H1 (cell line): ENCODE data around the gene DFFB. TPM values are rescaled to one million over a fixed set of nuclear protein-coding genes. Genes with fewer than 3 reads are reported as not detected.

Source experiments
- CTCF ChIA-PET: fragments of 300-600 bp; sonication (Branson Sonifier 250); formaldehyde crosslinking; loops from one replicate; lab custom pipeline; 2021; ENCODE audit not compliant: partially characterized antibody; lab: Charles Lee
- POLR2A ChIA-PET: fragments of 300-600 bp; sonication (Branson Sonifier 250); formaldehyde crosslinking; loops from one replicate; lab custom pipeline; 2021; ENCODE audit warnings: inconsistent platforms; ENCODE audit not compliant: partially characterized antibody; lab: Charles Lee
- DNase-seq, 2 experiments: peaks; one replicate each; pipeline versions ENCODE4 v3.0.0 to v3.0.0-alpha.2; 2010 to 2022; ENCODE audit warnings: low spot score in 2 of 2, low read depth in 1 of 2, mixed read lengths in 1 of 2
- FAIRE-seq: peaks from 2 replicates; lab custom pipeline; 2011; peaks lifted over from hg19 to GRCh38; lab: Jason Lieb, UNC
- H2AFZ ChIP-seq: 2 replicates; pipeline ENCODE4 v1.8.1; 2012; ENCODE audit warnings: low read length, inconsistent platforms
- H2AK5ac ChIP-seq: 2 replicates; pipeline ENCODE4 v1.6.1; 2013; ENCODE audit warnings: low read depth, low read length
- H2BK120ac ChIP-seq: replicated peaks from 2 replicates; pipeline ENCODE3; 2013; ENCODE audit warnings: low read depth, low read length, inconsistent platforms
- H2BK12ac ChIP-seq: 2 replicates; pipeline ENCODE4 v1.6.1; 2013; ENCODE audit warnings: low read depth, low read length
- H2BK15ac ChIP-seq: 2 replicates; pipeline ENCODE4 v1.6.1; 2013; ENCODE audit warnings: low read length
- H2BK20ac ChIP-seq: 2 replicates; pipeline ENCODE4 v1.6.1; 2013; ENCODE audit warnings: low read length
- H2BK5ac ChIP-seq: 2 replicates; pipeline ENCODE4 v1.6.1; 2013; ENCODE audit warnings: low read depth, low read length
- H3K14ac ChIP-seq: 2 replicates; pipeline ENCODE4 v1.6.1; 2013; ENCODE audit warnings: inconsistent platforms; ENCODE audit not compliant: insufficient read length
- H3K18ac ChIP-seq: 2 replicates; pipeline ENCODE4 v1.6.1; 2013; ENCODE audit warnings: low read length; ENCODE audit errors: extremely low read depth
- H3K23ac ChIP-seq: 2 replicates; pipeline ENCODE4 v1.6.1; 2013; ENCODE audit warnings: inconsistent platforms; ENCODE audit not compliant: insufficient read length
- H3K23me2 ChIP-seq: 2 replicates; pipeline ENCODE4 v1.6.1; 2013; ENCODE audit warnings: low read depth, low read length
- H3K27ac ChIP-seq: 2 replicates; pipeline ENCODE4 v1.6.1; 2011; ENCODE audit warnings: low read depth, low read length, inconsistent platforms
- H3K27me3 ChIP-seq, 4 experiments: replicated peaks in 1 of 4; 1 replicate in 1 of 4; 2 replicates in 3 of 4; pipeline versions ENCODE4 v1.6.1 to v1.8.1; 2011 to 2013; ENCODE audit warnings: low read length in 3 of 4, mild to moderate bottlenecking in 3 of 4, inconsistent platforms in 2 of 4, mixed read lengths in 2 of 4, moderate library complexity in 1 of 4; ENCODE audit not compliant: control insufficient read depth in 3 of 4, insufficient read depth in 3 of 4; ENCODE audit errors: extremely low read depth in 1 of 4
- H3K36me3 ChIP-seq, 4 experiments: 2 replicates each; pipeline versions ENCODE4 v1.6.1 to v1.8.1; 2011 to 2013; ENCODE audit warnings: mild to moderate bottlenecking in 4 of 4, low read length in 3 of 4, moderate library complexity in 2 of 4, control low read depth in 1 of 4, inconsistent platforms in 1 of 4; ENCODE audit not compliant: insufficient read depth in 4 of 4, control insufficient read depth in 2 of 4
- H3K4ac ChIP-seq: replicated peaks from 2 replicates; pipeline ENCODE3; 2013; ENCODE audit warnings: low read length, low read depth, mixed read lengths, inconsistent platforms; ENCODE audit not compliant: insufficient read length
- H3K4me1 ChIP-seq, 4 experiments: replicated peaks in 1 of 4; 1 replicate in 1 of 4; 2 replicates in 3 of 4; pipeline versions ENCODE4 v1.6.1 to v1.8.1; 2011 to 2013; ENCODE audit warnings: low read length in 3 of 4, inconsistent platforms in 2 of 4, mixed read lengths in 1 of 4; ENCODE audit not compliant: insufficient read depth in 4 of 4, control insufficient read depth in 3 of 4
- H3K4me2 ChIP-seq, 2 experiments: 2 replicates each; pipeline versions ENCODE4 v1.6.1 to v1.8.1; 2011 to 2013; ENCODE audit warnings: low read depth in 2 of 2, low read length in 2 of 2, control low read depth in 1 of 2, inconsistent platforms in 1 of 2, mild to moderate bottlenecking in 1 of 2; ENCODE audit not compliant: insufficient read depth in 1 of 2
- H3K4me3 ChIP-seq, 4 experiments: fragments of 200-600, 300-600 bp in 1 of 4; sonication (generic), shearing (Covaris generic), sonication (Bioruptor Twin) in 1 of 4; 2 replicates each; pipeline versions ENCODE4 v1.5.1 to v1.8.1; 2011 to 2016; ENCODE audit warnings: low read length in 4 of 4, low read depth in 3 of 4, control low read depth in 2 of 4, inconsistent platforms in 2 of 4, mild to moderate bottlenecking in 2 of 4, mixed read lengths in 1 of 4, moderate library complexity in 1 of 4; ENCODE audit not compliant: insufficient read depth in 2 of 4; ENCODE audit errors: extremely low read depth in 1 of 4
- H3K56ac ChIP-seq: replicated peaks from 2 replicates; pipeline ENCODE3; 2013; ENCODE audit warnings: low read depth, mild to moderate bottlenecking, mixed read lengths, low read length, inconsistent platforms; ENCODE audit not compliant: insufficient read length
- H3K79me1 ChIP-seq: 2 replicates; pipeline ENCODE4 v1.6.1; 2013; ENCODE audit warnings: low read depth, low read length, control low read depth
- H3K79me2 ChIP-seq, 2 experiments: 2 replicates each; pipeline versions ENCODE4 v1.6.1 to v1.8.1; 2012 to 2013; ENCODE audit warnings: low read length in 2 of 2, mild to moderate bottlenecking in 2 of 2, inconsistent platforms in 1 of 2; ENCODE audit not compliant: insufficient read depth in 2 of 2, control insufficient read depth in 1 of 2
- H3K9ac ChIP-seq, 4 experiments: replicated peaks in 1 of 4; 1 replicate in 1 of 4; 2 replicates in 3 of 4; pipeline versions ENCODE4 v1.6.1 to v1.8.1; 2011 to 2013; ENCODE audit warnings: low read depth in 3 of 4, low read length in 3 of 4, control low read depth in 2 of 4, mild to moderate bottlenecking in 2 of 4, moderate library complexity in 2 of 4, inconsistent platforms in 1 of 4; ENCODE audit errors: extremely low read depth in 1 of 4
- H3K9me3 ChIP-seq, 2 experiments: 2 replicates each; pipeline versions ENCODE4 v1.6.1 to v1.8.1; 2012 to 2013; ENCODE audit warnings: mild to moderate bottlenecking in 2 of 2, moderate library complexity in 2 of 2, control low read depth in 1 of 2, inconsistent platforms in 1 of 2, low read depth in 1 of 2, low read length in 1 of 2, mixed read lengths in 1 of 2; ENCODE audit not compliant: insufficient read depth in 2 of 2
- H4K20me1 ChIP-seq, 2 experiments: replicated peaks in 1 of 2; 2 replicates each; pipeline versions ENCODE3 to v1.8.1; 2011 to 2013; ENCODE audit warnings: inconsistent platforms in 2 of 2, low read length in 2 of 2, mild to moderate bottlenecking in 1 of 2; ENCODE audit not compliant: insufficient read depth in 2 of 2, control insufficient read depth in 1 of 2
- H4K5ac ChIP-seq: 2 replicates; pipeline ENCODE4 v1.6.1; 2013; ENCODE audit warnings: low read length, low read depth, mixed read lengths, inconsistent platforms; ENCODE audit not compliant: insufficient read length
- H4K8ac ChIP-seq: 2 replicates; pipeline ENCODE4 v1.8.0; 2013; ENCODE audit warnings: mild to moderate bottlenecking, moderate library complexity, low read length, inconsistent platforms; ENCODE audit not compliant: insufficient read depth; ENCODE audit errors: extremely low read depth
- H4K91ac ChIP-seq: replicated peaks from 2 replicates; pipeline ENCODE3; 2013; ENCODE audit warnings: low read length, mixed read lengths, inconsistent platforms; ENCODE audit not compliant: insufficient read length
- BCL11A ChIP-seq, 2 experiments: IDR thresholded peaks; one replicate each; pipeline ENCODE4 v1.6.1; 2011; ENCODE audit warnings: low read depth in 2 of 2, low read length in 2 of 2, mild to moderate bottlenecking in 2 of 2
- SAP30 ChIP-seq: fragments of 300-600 bp; sonication (generic); IDR thresholded peaks from 2 replicates; pipeline ENCODE4 v1.7.1; 2012; ENCODE audit warnings: low read length, moderate library complexity, mild to moderate bottlenecking, inconsistent platforms; ENCODE audit not compliant: insufficient read depth, insufficient replicate concordance
- WGBS, 2 experiments: shearing (Covaris generic) in 1 of 2; methylation state at CpG; one replicate each; pipeline versions ENCODE4 v1.1.6 to v1.1.7; 2013 to 2015; ENCODE audit warnings: low lambda C conversion rate in 2 of 2, mixed read lengths in 2 of 2, inconsistent platforms in 1 of 2, low coverage in 1 of 2, missing lambda C conversion rate in 1 of 2; ENCODE audit not compliant: insufficient replicate concordance in 2 of 2, insufficient coverage in 1 of 2, insufficient read length in 1 of 2; ENCODE audit errors: extremely low coverage in 1 of 2, missing lambda C conversion rate in 1 of 2; 5-methylcytosine and 5-hydroxymethylcytosine counted together
- polyA plus RNA-seq, 7 experiments: library from polyadenylated mRNA; depleted of rRNA in 3 of 7; stranded (reverse) in 5 of 7; unstranded in 2 of 7; fragments of >200 nt in 5 of 7; fragments of 200-250 nt in 2 of 7; gene quantifications; 1 replicate in 5 of 7; 2 replicates in 1 of 7; 4 replicates in 1 of 7; pipeline versions ENCODE4 v1.2.1 to v1.2.3, GENCODE V29; 2011 to 2013; ENCODE audit warnings: missing spikeins in 2 of 7, mixed read lengths in 2 of 7
- total RNA-seq: library from RNA; stranded (reverse); fragmentation: NEBNext Ultra II Directional; extraction: Animal tissue kit (Norgen Biotek cat#: 25700); gene quantifications from 2 replicates; pipeline ENCODE4 v1.2.1, GENCODE V29; 2021

DFFB gene
- total and polyA plus RNA-seq, 2 of the 8 experiments (the other 6 are each of a cell fraction or from before 2014, with no cell fraction given) = 8.6 to 11.9 TPM

- H2AK5ac ChIP-seq = no peak overlapping the region
- DNase-seq (no peak), FAIRE-seq (no peak)
- H3K18ac ChIP-seq = no peak overlapping the region
- H3K4me1 ChIP-seq = no peaks in the 10 kb centered on the region
- no peak overlapping the region for H2AFZ ChIP-seq
- no peak overlapping the region for H2BK20ac ChIP-seq
- no peaks in the 10 kb centered on the region for H3K79me2 ChIP-seq
- WGBS, 2 experiments = 94% methylated on average over 15 of the region's 15 CpGs; no CpG with 5 or more reads in 1 of the 2 experiments
- no peak overlapping the region for H2BK15ac ChIP-seq
- no peak overlapping the region for H3K27ac ChIP-seq
- H3K36me3 ChIP-seq = peaks cover 0 to 3% (median 0%) of the 10 kb centered on the region in 4 experiments; a peak in 3 of 8 replicates
- H3K79me1 ChIP-seq = no peaks in the 10 kb centered on the region
- H3K9me3 ChIP-seq = no peaks in the 10 kb centered on the region
- no peak overlapping the region for H4K8ac ChIP-seq
- H3K23me2 ChIP-seq = no peaks in the 10 kb centered on the region
- H4K20me1 ChIP-seq = peaks cover 1 to 11% of the 10 kb centered on the region in 2 experiments
- H3K23ac ChIP-seq = no peak overlapping the region
- H4K91ac ChIP-seq = no peak overlapping the region
- H2BK120ac ChIP-seq = no peak overlapping the region
- H3K56ac ChIP-seq = no peak overlapping the region
- no peak overlapping the region for H3K4me3 ChIP-seq
- H4K5ac ChIP-seq = no peak overlapping the region
- ChIA-PET CTCF (interaction anchor here (0.7 to 2.2 kb wide), 3 partner anchors 10 to 157 kb away, joined by 3 to 5 read pairs (median 3); no protein-coding TSS in a partner anchor), POLR2A (no interaction called here)
- no peak overlapping the region for H3K14ac ChIP-seq
- H2BK12ac ChIP-seq = no peak overlapping the region
- H2BK5ac ChIP-seq = no peak overlapping the region
- H3K27me3 ChIP-seq = no peaks in the 10 kb centered on the region
- H3K9ac ChIP-seq = no peak overlapping the region; a peak in 1 of 7 replicates
- no peak overlapping the region for H3K4me2 ChIP-seq
- no peak overlapping the region for H3K4ac ChIP-seq
- TF ChIP-seq SAP30 (no peak), BCL11A (IDR thresholded peaks at IDR 0.05; ENCODE audit: low read depth in 2 of 2, low read length in 2 of 2) (no peak)
Measured at GRCh38 chr1:3825356-3825755, 31.9 kb upstream of the DFFB start.
